ENCODE results near the gene TMEM132D.

GRCh38 chr12:129169928-129170327, 733.9 kb downstream of the TMEM132D start:
- no peak for TF ChIP-seq POLR2AphosphoS5 (IDR thresholded peaks at IDR 0.05; ENCODE audit: low read depth, low read length)
- TF ChIP-seq CTCF (IDR thresholded peaks at IDR 0.05), result no peak
- no peak for TF ChIP-seq REST (IDR thresholded peaks at IDR 0.05; ENCODE audit: insufficient read depth in 1 of 2, low read depth in 2 of 2, low read length in 1 of 2)
